Cardiac muscle cell (in vitro differentiated cells and primary cell): ENCODE results near the gene LGR5. TPM values are rescaled to one million over a fixed set of nuclear protein-coding genes. Genes with fewer than 3 reads are reported as not detected.

Source experiments
- DNase-seq, 2 donors: peaks; one replicate each; pipeline versions ENCODE4 v3.0.0 to v3.0.0-alpha.2; 2010 to 2017; ENCODE audit warnings: low read depth in 1 of 2, low spot score in 1 of 2
- H3K27ac ChIP-seq: fragments of 200-600 bp; sonication (generic); 2 replicates; pipeline ENCODE4 v1.5.1; 2016
- H3K27me3 ChIP-seq: fragments of 200-600 bp; sonication (generic); 2 replicates; pipeline ENCODE4 v1.6.0; 2016; ENCODE audit warnings: control low read depth
- H3K36me3 ChIP-seq: fragments of 200-600 bp; sonication (generic); 2 replicates; pipeline ENCODE4 v1.5.1; 2016; ENCODE audit warnings: control low read depth
- H3K4me1 ChIP-seq: fragments of 200-600 bp; sonication (generic); 2 replicates; pipeline ENCODE4 v1.8.1; 2017; ENCODE audit warnings: low read depth, mild to moderate bottlenecking, mixed run types
- H3K4me3 ChIP-seq: fragments of 200-600 bp; sonication (generic); 2 replicates; pipeline ENCODE4 v1.5.1; 2016; ENCODE audit warnings: mild to moderate bottlenecking
- H3K9me3 ChIP-seq: fragments of 200-600 bp; sonication (generic); 2 replicates; pipeline ENCODE4 v1.5.1; 2017; ENCODE audit warnings: low read depth, mild to moderate bottlenecking, control low read depth
- polyA plus RNA-seq: library from polyadenylated mRNA; unstranded; fragments of >200 nt; fragmentation: Nextera tagmentation; extraction: Ambion mirVana; gene quantifications from 2 replicates; pipeline ENCODE4 v1.2.1, GENCODE V29; 2016
- total RNA-seq: library from RNA; depleted of rRNA; stranded (reverse); fragments of >200 nt; gene quantifications from 2 replicates; pipeline ENCODE4 v1.2.3, GENCODE V29; 2016
- TF ChIP-seq, protein P1 (sequence below): IDR thresholded peaks from 2 replicates; pipeline ENCODE4 v1.5.1; 2012; ENCODE audit warnings: low read depth, mild to moderate bottlenecking, low read length

LGR5 gene
- total and polyA plus RNA-seq, 2 experiments from 2014 or later: 0.12 to 0.34 TPM

DNA sequence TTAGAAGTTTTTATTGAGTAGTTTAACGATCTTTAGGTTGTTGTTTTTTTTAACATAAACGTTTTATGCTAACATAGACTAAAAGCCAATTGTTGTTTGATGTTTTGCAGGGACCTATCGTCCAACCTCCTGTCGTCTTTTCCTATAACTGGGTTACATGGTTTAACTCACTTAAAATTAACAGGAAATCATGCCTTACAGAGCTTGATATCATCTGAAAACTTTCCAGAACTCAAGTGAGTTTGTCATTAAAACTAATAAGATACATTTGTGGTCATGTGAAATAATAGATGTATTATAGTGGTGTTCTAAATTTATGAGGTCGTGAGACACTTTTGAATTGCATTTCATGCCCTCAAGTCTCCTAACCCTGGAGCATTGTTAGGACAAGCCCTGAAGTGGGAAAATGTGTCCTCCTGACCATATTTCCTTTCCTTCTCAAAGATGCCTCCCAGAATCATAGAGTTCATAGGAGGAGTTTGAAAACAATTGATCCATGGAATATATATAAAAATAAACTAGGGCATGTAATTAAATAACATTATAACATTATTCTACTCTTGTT, 139.2 kb downstream of the LGR5 start:
- DNase-seq: no peak
- TF ChIP-seq, protein P1, sequence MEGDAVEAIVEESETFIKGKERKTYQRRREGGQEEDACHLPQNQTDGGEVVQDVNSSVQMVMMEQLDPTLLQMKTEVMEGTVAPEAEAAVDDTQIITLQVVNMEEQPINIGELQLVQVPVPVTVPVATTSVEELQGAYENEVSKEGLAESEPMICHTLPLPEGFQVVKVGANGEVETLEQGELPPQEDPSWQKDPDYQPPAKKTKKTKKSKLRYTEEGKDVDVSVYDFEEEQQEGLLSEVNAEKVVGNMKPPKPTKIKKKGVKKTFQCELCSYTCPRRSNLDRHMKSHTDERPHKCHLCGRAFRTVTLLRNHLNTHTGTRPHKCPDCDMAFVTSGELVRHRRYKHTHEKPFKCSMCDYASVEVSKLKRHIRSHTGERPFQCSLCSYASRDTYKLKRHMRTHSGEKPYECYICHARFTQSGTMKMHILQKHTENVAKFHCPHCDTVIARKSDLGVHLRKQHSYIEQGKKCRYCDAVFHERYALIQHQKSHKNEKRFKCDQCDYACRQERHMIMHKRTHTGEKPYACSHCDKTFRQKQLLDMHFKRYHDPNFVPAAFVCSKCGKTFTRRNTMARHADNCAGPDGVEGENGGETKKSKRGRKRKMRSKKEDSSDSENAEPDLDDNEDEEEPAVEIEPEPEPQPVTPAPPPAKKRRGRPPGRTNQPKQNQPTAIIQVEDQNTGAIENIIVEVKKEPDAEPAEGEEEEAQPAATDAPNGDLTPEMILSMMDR: no peak
- Histone ChIP-seq H3K36me3 (no peaks in the 10 kb centered on the region), H3K9me3 (no peaks in the 10 kb centered on the region), H3K27ac (no peak overlapping the region), H3K4me1 (no peaks in the 10 kb centered on the region), H3K4me3 (no peak overlapping the region), H3K27me3 (no peaks in the 10 kb centered on the region)

DNA sequence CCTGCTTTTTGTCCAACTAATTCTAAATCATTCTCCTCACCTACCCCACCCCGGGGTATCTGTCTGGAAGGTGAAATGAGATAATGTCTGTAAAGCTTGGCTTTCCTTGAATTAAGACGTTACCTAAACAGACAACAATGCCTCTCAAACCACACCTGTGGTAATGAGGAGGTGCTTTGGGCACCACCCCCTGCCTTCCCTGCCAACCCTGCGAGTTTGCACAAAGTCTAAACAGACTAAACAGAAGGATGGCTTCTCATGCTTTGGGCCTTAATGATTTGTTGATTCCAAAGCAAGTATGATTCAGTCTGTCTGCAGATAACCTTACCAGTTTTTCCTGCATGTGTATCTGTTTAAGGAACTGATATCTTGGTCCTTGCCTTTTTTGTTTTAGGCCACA, 141.6 kb downstream of the LGR5 start:
- Histone ChIP-seq H3K27me3 (no peaks in the 10 kb centered on the region), H3K4me3 (no peak overlapping the region), H3K4me1 (no peaks in the 10 kb centered on the region), H3K9me3 (no peaks in the 10 kb centered on the region), H3K36me3 (no peaks in the 10 kb centered on the region), H3K27ac (no peak overlapping the region)
- DNase-seq: no peak
- TF ChIP-seq, protein P1: no peak

DNA sequence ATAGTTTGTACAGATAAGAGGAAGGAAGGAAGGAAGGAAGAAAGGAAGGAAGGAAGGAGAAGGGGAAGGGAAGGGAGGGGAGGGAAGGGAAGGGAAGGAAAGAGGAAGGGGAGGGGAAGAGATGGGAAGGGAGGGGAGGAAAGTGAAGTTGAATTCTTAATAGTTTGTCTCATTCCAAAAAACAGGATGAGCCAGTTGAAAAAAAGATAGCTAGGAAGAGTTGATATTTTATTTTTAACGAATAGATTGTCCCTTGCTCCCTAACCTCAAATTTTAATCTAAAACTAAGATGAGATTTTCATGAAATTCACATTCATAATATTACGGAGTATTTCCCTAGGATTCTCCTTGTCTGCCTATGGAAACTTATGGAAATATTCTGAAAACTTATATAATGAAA, 143.3 kb downstream of the LGR5 start:
- TF ChIP-seq, protein P1: no peak
- no peak overlapping the region for H3K4me3 ChIP-seq
- H3K27ac ChIP-seq: no peak overlapping the region
- H3K36me3 ChIP-seq: no peaks in the 10 kb centered on the region
- no peaks in the 10 kb centered on the region for H3K9me3 ChIP-seq
- H3K4me1 ChIP-seq: no peaks in the 10 kb centered on the region
- DNase-seq: no peak
- no peaks in the 10 kb centered on the region for H3K27me3 ChIP-seq

DNA sequence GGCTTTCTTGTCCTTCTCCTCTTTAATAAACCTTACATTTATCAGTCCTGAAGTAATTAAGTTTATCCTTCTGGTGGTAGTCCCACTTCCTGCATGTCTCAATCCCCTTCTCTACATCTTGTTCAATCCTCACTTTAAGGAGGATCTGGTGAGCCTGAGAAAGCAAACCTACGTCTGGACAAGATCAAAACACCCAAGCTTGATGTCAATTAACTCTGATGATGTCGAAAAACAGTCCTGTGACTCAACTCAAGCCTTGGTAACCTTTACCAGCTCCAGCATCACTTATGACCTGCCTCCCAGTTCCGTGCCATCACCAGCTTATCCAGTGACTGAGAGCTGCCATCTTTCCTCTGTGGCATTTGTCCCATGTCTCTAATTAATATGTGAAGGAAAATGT, 144.8 kb downstream of the LGR5 start:
- H3K4me3 ChIP-seq: no peak overlapping the region
- no peaks in the 10 kb centered on the region for H3K27me3 ChIP-seq
- TF ChIP-seq, protein P1: no peak
- H3K27ac ChIP-seq: no peak overlapping the region
- DNase-seq: no peak
- no peaks in the 10 kb centered on the region for H3K36me3 ChIP-seq
- no peaks in the 10 kb centered on the region for H3K9me3 ChIP-seq
- H3K4me1 ChIP-seq: no peaks in the 10 kb centered on the region

DNA sequence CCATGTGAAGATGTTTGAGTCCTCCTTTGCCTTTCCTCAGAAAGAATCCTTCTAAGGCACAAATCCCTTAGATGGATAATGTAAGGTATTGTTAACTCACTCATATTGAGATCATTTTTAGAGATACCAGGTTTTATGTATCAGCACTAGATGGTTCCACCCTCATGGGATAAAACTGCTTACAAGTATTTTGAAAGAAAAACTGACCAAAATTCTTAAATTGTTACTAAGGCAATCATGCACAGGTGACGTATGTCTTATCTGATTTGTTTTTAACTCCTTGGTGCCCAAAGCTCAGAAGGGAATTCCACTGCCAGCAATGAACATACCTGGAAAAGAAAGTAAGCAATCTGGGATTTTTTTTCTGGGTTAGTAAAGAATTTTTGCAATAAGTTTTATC, 145.6 kb downstream of the LGR5 start:
- H3K4me3 ChIP-seq: no peak overlapping the region
- no peaks in the 10 kb centered on the region for H3K36me3 ChIP-seq
- TF ChIP-seq, protein P1: no peak
- no peak for DNase-seq
- no peaks in the 10 kb centered on the region for H3K27me3 ChIP-seq
- no peaks in the 10 kb centered on the region for H3K4me1 ChIP-seq
- no peaks in the 10 kb centered on the region for H3K9me3 ChIP-seq
- H3K27ac ChIP-seq: no peak overlapping the region

DNA sequence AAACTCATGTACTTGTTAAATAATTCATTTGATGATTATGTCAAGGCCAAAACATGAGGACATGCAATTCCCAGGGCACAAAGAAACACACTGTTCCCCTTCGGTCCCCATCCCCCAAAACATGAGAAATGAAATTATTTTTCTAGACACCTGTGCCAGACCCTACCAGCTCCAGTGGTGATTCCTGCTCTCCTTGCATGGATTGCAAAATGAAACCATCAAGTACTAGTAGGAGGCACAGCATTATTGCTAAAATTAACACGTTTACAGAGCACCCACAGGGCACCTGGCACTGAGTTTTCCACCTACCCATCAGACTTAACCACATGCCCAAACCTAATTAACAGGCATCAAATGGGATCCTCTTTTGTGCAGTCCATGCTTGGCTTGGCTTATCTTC, 147.4 kb downstream of the LGR5 start:
- DNase-seq: no peak
- Histone ChIP-seq H3K27ac (no peak overlapping the region), H3K4me3 (no peak overlapping the region), H3K36me3 (no peaks in the 10 kb centered on the region), H3K27me3 (no peaks in the 10 kb centered on the region), H3K9me3 (no peaks in the 10 kb centered on the region), H3K4me1 (no peaks in the 10 kb centered on the region)
- TF ChIP-seq, protein P1: no peak
